ENCODE data around the gene SYT17.

Gene SYT17

GRCh38 chr16:19241512-19241911 lies 73.5 kb downstream of the SYT17 start:
- peaks cover 0 to 6% of the 10 kb centered on the region in 2 donors for H3K9me3 ChIP-seq (ENCODE audit: control insufficient read depth in 1 of 2, low read length in 2 of 2)
- no peak overlapping the region for H3K4me3 ChIP-seq (ENCODE audit: low read depth in 1 of 2, low read length in 2 of 2)
- H3K4me1 ChIP-seq (ENCODE audit: control insufficient read depth in 1 of 2, insufficient read depth in 2 of 2, low read length in 2 of 2), result no peaks in the 10 kb centered on the region
- no peaks in the 10 kb centered on the region for H3K36me3 ChIP-seq (ENCODE audit: control insufficient read depth in 1 of 2, insufficient read depth in 2 of 2, low read length in 2 of 2)
- H3K27me3 ChIP-seq (ENCODE audit: low read depth, low read length), result no peaks in the 10 kb centered on the region
- H3K27ac ChIP-seq (ENCODE audit: low read length), result no peak overlapping the region

GRCh38 chr16:19242186-19242585 lies 74.1 kb downstream of the SYT17 start:
- Histone ChIP-seq H3K27me3 (ENCODE audit: low read depth, low read length) (no peaks in the 10 kb centered on the region), H3K4me3 (ENCODE audit: low read depth in 1 of 2, low read length in 2 of 2) (no peak overlapping the region), H3K9me3 (ENCODE audit: control insufficient read depth in 1 of 2, low read length in 2 of 2) (peaks cover 0 to 3% of the 10 kb centered on the region in 2 donors), H3K4me1 (ENCODE audit: control insufficient read depth in 1 of 2, insufficient read depth in 2 of 2, low read length in 2 of 2) (no peaks in the 10 kb centered on the region), H3K27ac (ENCODE audit: low read length) (no peak overlapping the region), H3K36me3 (ENCODE audit: control insufficient read depth in 1 of 2, insufficient read depth in 2 of 2, low read length in 2 of 2) (no peaks in the 10 kb centered on the region)

- Histone ChIP-seq H3K9me3 (ENCODE audit: control insufficient read depth in 1 of 2, low read length in 2 of 2) (peaks cover 0 to 3% of the 10 kb centered on the region in 2 donors), H3K27ac (ENCODE audit: low read length) (no peak overlapping the region), H3K4me1 (ENCODE audit: control insufficient read depth in 1 of 2, insufficient read depth in 2 of 2, low read length in 2 of 2) (no peaks in the 10 kb centered on the region), H3K27me3 (ENCODE audit: low read depth, low read length) (no peaks in the 10 kb centered on the region), H3K4me3 (ENCODE audit: low read depth in 1 of 2, low read length in 2 of 2) (no peak overlapping the region), H3K36me3 (ENCODE audit: control insufficient read depth in 1 of 2, insufficient read depth in 2 of 2, low read length in 2 of 2) (no peaks in the 10 kb centered on the region)
Measured at GRCh38 chr16:19242987-19243575, 75.0 kb downstream of the SYT17 start.

GRCh38 chr16:19245326-19245925 lies 77.4 kb downstream of the SYT17 start:
- H3K4me1 ChIP-seq (ENCODE audit: control insufficient read depth in 1 of 2, insufficient read depth in 2 of 2, low read length in 2 of 2), result no peaks in the 10 kb centered on the region
- no peak overlapping the region for H3K4me3 ChIP-seq (ENCODE audit: low read depth in 1 of 2, low read length in 2 of 2)
- H3K27ac ChIP-seq (ENCODE audit: low read length), result no peak overlapping the region
- no peaks in the 10 kb centered on the region for H3K9me3 ChIP-seq (ENCODE audit: control insufficient read depth in 1 of 2, low read length in 2 of 2)
- H3K27me3 ChIP-seq (ENCODE audit: low read depth, low read length), result no peaks in the 10 kb centered on the region
- H3K36me3 ChIP-seq (ENCODE audit: control insufficient read depth in 1 of 2, insufficient read depth in 2 of 2, low read length in 2 of 2), result no peaks in the 10 kb centered on the region

- Histone ChIP-seq H3K4me3 (ENCODE audit: low read depth in 1 of 2, low read length in 2 of 2) (no peak overlapping the region), H3K36me3 (ENCODE audit: control insufficient read depth in 1 of 2, insufficient read depth in 2 of 2, low read length in 2 of 2) (no peaks in the 10 kb centered on the region), H3K9me3 (ENCODE audit: control insufficient read depth in 1 of 2, low read length in 2 of 2) (no peaks in the 10 kb centered on the region)
Measured at GRCh38 chr16:19252904-19253303, 84.9 kb downstream of the SYT17 start.

GRCh38 chr16:19254611-19255010 lies 86.6 kb downstream of the SYT17 start:
- H3K36me3 ChIP-seq (ENCODE audit: control insufficient read depth in 1 of 2, insufficient read depth in 2 of 2, low read length in 2 of 2), result no peaks in the 10 kb centered on the region
- H3K9me3 ChIP-seq (ENCODE audit: control insufficient read depth in 1 of 2, low read length in 2 of 2), result no peaks in the 10 kb centered on the region
- no peak overlapping the region for H3K27ac ChIP-seq (ENCODE audit: low read length)
- H3K4me1 ChIP-seq (ENCODE audit: control insufficient read depth in 1 of 2, insufficient read depth in 2 of 2, low read length in 2 of 2), result no peaks in the 10 kb centered on the region
- no peak overlapping the region for H3K4me3 ChIP-seq (ENCODE audit: low read depth in 1 of 2, low read length in 2 of 2)
- no peaks in the 10 kb centered on the region for H3K27me3 ChIP-seq (ENCODE audit: low read depth, low read length)

More at GRCh38 chr16:19252904-19253303, 84.9 kb downstream of the SYT17 start:
- no peak overlapping the region for H3K27ac ChIP-seq (ENCODE audit: low read length)
- no peaks in the 10 kb centered on the region for H3K4me1 ChIP-seq (ENCODE audit: control insufficient read depth in 1 of 2, insufficient read depth in 2 of 2, low read length in 2 of 2)
- no peaks in the 10 kb centered on the region for H3K27me3 ChIP-seq (ENCODE audit: low read depth, low read length)

- no peak overlapping the region for H3K27ac ChIP-seq (ENCODE audit: low read length)
- peaks cover 0 to 5% of the 10 kb centered on the region in 2 donors for H3K9me3 ChIP-seq (ENCODE audit: control insufficient read depth in 1 of 2, low read length in 2 of 2)
- no peaks in the 10 kb centered on the region for H3K36me3 ChIP-seq (ENCODE audit: control insufficient read depth in 1 of 2, insufficient read depth in 2 of 2, low read length in 2 of 2)
- H3K4me1 ChIP-seq (ENCODE audit: control insufficient read depth in 1 of 2, insufficient read depth in 2 of 2, low read length in 2 of 2), result no peaks in the 10 kb centered on the region
- no peak overlapping the region for H3K4me3 ChIP-seq (ENCODE audit: low read depth in 1 of 2, low read length in 2 of 2)
- H3K27me3 ChIP-seq (ENCODE audit: low read depth, low read length), result no peaks in the 10 kb centered on the region
Measured at GRCh38 chr16:19264123-19264673, 96.2 kb downstream of the SYT17 start.

GRCh38 chr16:19265380-19265930 lies 97.4 kb downstream of the SYT17 start:
- H3K4me3 ChIP-seq (ENCODE audit: low read depth in 1 of 2, low read length in 2 of 2), result no peak overlapping the region
- no peaks in the 10 kb centered on the region for H3K27me3 ChIP-seq (ENCODE audit: low read depth, low read length)
- peaks cover 0 to 5% of the 10 kb centered on the region in 2 donors for H3K9me3 ChIP-seq (ENCODE audit: control insufficient read depth in 1 of 2, low read length in 2 of 2)
- H3K27ac ChIP-seq (ENCODE audit: low read length), result no peak overlapping the region
- no peaks in the 10 kb centered on the region for H3K4me1 ChIP-seq (ENCODE audit: control insufficient read depth in 1 of 2, insufficient read depth in 2 of 2, low read length in 2 of 2)
- H3K36me3 ChIP-seq (ENCODE audit: control insufficient read depth in 1 of 2, insufficient read depth in 2 of 2, low read length in 2 of 2), result no peaks in the 10 kb centered on the region

GRCh38 chr16:19266774-19267173 lies 98.7 kb downstream of the SYT17 start:
- H3K36me3 ChIP-seq (ENCODE audit: control insufficient read depth in 1 of 2, insufficient read depth in 2 of 2, low read length in 2 of 2), result no peaks in the 10 kb centered on the region
- H3K9me3 ChIP-seq (ENCODE audit: control insufficient read depth in 1 of 2, low read length in 2 of 2), result peaks cover 0 to 5% of the 10 kb centered on the region in 2 donors
- H3K4me3 ChIP-seq (ENCODE audit: low read depth in 1 of 2, low read length in 2 of 2), result no peak overlapping the region
- no peaks in the 10 kb centered on the region for H3K27me3 ChIP-seq (ENCODE audit: low read depth, low read length)
- no peaks in the 10 kb centered on the region for H3K4me1 ChIP-seq (ENCODE audit: control insufficient read depth in 1 of 2, insufficient read depth in 2 of 2, low read length in 2 of 2)
- no peak overlapping the region for H3K27ac ChIP-seq (ENCODE audit: low read length)

GRCh38 chr16:19269098-19269497 lies 101.1 kb downstream of the SYT17 start:
- Histone ChIP-seq H3K4me1 (ENCODE audit: control insufficient read depth in 1 of 2, insufficient read depth in 2 of 2, low read length in 2 of 2) (no peaks in the 10 kb centered on the region), H3K36me3 (ENCODE audit: control insufficient read depth in 1 of 2, insufficient read depth in 2 of 2, low read length in 2 of 2) (no peaks in the 10 kb centered on the region), H3K27me3 (ENCODE audit: low read depth, low read length) (no peaks in the 10 kb centered on the region), H3K27ac (ENCODE audit: low read length) (no peak overlapping the region), H3K4me3 (ENCODE audit: low read depth in 1 of 2, low read length in 2 of 2) (no peak overlapping the region), H3K9me3 (ENCODE audit: control insufficient read depth in 1 of 2, low read length in 2 of 2) (peaks cover 0 to 5% of the 10 kb centered on the region in 2 donors)

GRCh38 chr16:19274165-19274797 lies 106.2 kb downstream of the SYT17 start:
- H3K4me1 ChIP-seq (ENCODE audit: control insufficient read depth in 1 of 2, insufficient read depth in 2 of 2, low read length in 2 of 2), result no peaks in the 10 kb centered on the region
- H3K36me3 ChIP-seq (ENCODE audit: control insufficient read depth in 1 of 2, insufficient read depth in 2 of 2, low read length in 2 of 2), result no peaks in the 10 kb centered on the region
- no peak overlapping the region for H3K27ac ChIP-seq (ENCODE audit: low read length)
- no peaks in the 10 kb centered on the region for H3K9me3 ChIP-seq (ENCODE audit: control insufficient read depth in 1 of 2, low read length in 2 of 2)
- H3K4me3 ChIP-seq (ENCODE audit: low read depth in 1 of 2, low read length in 2 of 2), result no peak overlapping the region
- no peaks in the 10 kb centered on the region for H3K27me3 ChIP-seq (ENCODE audit: low read depth, low read length)
